B cell (primary cell): ENCODE data around the gene TK2.

Experiments used
- CTCF ChIP-seq: fragments of 200-600 bp; IDR thresholded peaks from one replicate; pipeline ENCODE4 v1.8.0; 2022; ENCODE audit warnings: antibody characterized with exemption, mild to moderate bottlenecking
- EZH2 ChIP-seq: IDR thresholded peaks from 2 replicates; pipeline ENCODE4 v1.6.1; 2012; ENCODE audit warnings: borderline replicate concordance, low read depth, mild to moderate bottlenecking, moderate library complexity, low read length; ENCODE audit not compliant: insufficient read depth, poor library complexity, severe bottlenecking

GRCh38 chr16:66469291-66469946 is 80.5 kb downstream of the TK2 start:
- TF ChIP-seq CTCF (no peak), EZH2 (no peak)
